ENCODE results near the gene PRLH. TPM values are rescaled to one million over a fixed set of nuclear protein-coding genes. Genes with fewer than 3 reads are reported as not detected.

PRLH gene, protein sequence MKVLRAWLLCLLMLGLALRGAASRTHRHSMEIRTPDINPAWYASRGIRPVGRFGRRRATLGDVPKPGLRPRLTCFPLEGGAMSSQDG
- total RNA-seq, result not detected in 2 replicates
- polyA plus RNA-seq (2012), result not detected

DNA sequence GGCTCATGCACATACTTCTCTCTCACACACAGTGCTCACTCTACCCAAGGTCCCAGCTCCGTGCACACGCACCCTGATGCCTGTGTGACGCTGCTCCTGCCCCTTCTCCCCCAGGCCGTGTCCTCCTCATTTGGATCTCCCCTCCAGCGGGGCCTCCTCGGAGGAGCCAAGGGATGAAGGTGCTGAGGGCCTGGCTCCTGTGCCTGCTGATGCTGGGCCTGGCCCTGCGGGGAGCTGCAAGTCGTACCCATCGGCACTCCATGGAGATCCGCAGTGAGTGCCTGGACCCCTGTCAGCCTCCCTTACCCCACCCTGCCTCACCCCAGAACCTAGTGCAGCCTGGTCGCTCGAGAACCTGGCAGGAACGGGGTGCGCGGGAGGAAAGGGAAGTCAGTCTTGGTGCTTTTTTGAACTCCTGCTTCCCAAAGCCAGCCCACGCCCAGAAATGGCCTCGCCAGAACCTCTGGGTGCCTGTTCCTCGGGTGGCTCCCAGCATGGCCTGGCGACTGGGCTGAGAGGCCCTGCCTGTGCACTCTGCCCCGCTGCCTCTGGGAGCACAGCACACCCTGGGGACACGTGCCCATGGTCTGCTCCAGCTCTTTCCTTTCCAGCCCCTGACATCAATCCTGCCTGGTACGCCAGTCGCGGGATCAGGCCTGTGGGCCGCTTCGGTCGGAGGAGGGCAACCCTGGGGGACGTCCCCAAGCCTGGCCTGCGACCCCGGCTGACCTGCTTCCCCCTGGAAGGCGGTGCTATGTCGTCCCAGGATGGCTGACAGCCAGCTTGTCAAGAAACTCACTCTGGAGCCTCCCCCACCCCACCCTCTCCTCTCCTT, at the start of gene PRLH:
PRLH (plus strand) TSS at position 174 of the 835 bp plus-strand sequence; CDS start at position 174, 0 bp downstream.
- DNase-seq (ENCODE audit: low read depth), result no peak

DNA sequence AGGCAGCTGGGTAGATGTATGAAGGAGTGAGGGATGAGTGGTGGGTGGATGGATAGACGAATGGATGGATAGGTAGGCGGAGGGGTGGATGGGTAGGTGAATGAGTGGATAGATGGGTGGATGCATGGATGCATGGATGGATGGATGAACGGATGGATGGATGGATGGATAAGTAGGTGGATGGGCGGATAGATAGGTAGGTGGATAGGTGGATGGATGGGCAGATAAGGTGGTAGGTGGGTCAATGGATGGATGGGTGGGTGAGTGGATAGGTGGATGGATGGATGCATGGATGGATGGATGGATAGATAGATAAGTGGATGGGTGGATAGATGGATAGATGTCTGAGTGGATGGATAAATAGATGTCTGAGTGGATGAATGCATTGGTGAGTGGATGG, 49.2 kb upstream of the PRLH start:
- DNase-seq (ENCODE audit: low read depth), result no peak

- DNase-seq (ENCODE audit: low read depth), result no peak
Measured at GRCh38 chr2:237517990-237518389, 48.4 kb upstream of the PRLH start.

DNA sequence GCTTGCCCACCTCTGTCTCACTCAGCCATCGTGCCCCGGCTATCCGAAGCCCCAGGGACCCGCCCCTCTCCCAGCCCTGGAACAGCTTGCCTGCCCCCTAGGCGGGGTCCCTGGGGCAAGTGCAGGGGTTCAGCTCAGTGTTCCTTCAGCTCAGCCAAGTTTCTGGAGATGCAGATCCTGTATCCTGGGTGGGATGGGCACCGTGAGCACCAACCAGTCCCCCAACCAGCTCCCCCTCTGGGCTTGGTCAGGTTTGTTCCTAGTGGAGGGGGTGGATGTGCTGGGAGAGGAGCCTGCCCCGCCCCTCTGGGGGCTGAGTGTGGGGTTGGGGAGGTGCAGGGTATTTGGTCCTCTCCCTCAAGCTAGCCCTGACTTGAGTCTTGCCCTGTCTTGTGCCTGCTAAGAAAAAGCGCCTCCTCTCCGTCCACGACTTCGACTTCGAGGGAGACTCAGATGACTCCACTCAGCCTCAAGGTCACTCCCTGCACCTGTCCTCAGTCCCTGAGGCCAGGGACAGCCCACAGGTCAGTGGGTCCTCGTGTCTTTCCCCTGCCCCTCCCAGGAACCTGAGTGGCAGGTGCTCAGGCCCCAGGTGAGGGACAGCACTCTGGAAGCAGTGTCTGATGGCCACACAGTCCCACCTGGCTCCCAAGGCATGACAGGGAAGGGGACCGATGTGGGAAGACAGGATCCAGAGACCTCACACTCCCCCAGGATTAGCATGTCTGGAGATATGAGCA, 46.7 kb upstream of the PRLH start:
- no peak for DNase-seq (ENCODE audit: low read depth)

- DNase-seq (ENCODE audit: low read depth), result no peak
Measured at GRCh38 chr2:237520290-237520689, 46.1 kb upstream of the PRLH start.

- no peak for DNase-seq (ENCODE audit: low read depth)
Measured at GRCh38 chr2:237524631-237525030, 41.7 kb upstream of the PRLH start.

GRCh38 chr2:237525559-237526157, 40.7 kb upstream of the PRLH start:
- DNase-seq (ENCODE audit: low read depth), result no peak

DNA sequence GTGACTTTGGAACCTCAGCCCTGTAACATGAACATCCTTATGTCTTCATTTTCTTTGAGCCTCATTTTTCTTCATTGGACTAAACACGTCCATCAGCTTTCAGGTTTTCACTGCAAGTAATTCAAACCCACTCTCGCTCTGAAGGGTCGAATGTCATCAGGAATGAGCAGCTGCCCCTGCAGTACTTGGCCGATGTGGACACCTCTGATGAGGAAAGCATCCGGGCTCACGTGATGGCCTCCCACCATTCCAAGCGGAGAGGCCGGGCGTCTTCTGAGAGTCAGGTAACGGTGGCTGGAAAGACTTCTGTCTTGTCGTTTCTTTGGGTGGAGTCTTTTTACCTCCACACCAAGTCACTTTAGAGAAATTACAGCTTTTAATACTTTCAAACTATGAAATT, 39.1 kb upstream of the PRLH start:
- DNase-seq (ENCODE audit: low read depth), result no peak

GRCh38 chr2:237527766-237528165, 38.6 kb upstream of the PRLH start:
- no peak for DNase-seq (ENCODE audit: low read depth)

DNA sequence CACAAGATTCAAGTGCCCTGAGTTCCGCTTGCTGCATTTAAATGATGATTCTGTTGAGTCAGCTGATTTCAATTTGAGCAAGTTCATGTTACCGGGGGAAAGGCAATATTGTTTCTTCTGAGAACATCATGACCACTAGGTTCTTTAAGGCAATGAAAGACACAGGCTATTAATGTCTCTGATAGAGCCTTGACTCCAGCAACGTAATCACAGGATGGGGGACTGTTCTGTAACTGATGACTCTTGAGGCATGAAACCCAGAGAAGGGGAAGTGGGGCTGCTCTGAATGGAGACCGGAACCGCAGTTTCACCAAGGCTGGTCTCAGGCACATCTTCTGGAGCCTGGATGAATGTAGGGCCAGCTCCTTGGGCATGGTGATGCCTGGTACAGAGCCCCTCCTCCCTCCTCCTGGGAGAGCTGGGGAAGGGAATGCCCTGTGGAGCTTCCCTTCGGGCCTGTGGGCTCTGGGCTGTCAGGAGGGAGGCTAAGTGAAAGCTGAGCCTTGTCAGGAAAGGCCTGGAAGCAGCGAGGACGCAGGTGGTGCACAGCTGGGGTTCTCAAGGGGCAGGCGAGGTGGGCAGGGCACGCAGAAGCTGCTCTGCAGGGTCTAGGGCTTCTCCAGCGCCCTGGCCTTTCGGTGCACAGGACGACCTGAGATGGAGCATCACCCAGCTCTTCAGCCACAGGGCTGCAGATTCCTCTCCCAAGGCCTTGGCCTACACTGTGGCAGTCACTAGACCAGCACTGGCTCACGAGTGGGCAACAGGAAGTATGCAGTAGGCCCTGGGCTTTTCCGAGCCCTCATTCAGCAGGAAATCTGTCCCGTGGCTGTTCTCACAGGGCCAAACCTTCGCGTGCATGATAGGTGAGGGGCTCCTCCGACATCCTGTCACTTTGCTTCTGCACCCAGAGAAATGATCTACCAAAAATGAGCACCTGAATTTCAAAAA, 36.6 kb upstream of the PRLH start:
- DNase-seq (ENCODE audit: low read depth), result no peak

GRCh38 chr2:237530472-237531433, 35.6 kb upstream of the PRLH start:
- no peak for DNase-seq (ENCODE audit: low read depth)

DNA sequence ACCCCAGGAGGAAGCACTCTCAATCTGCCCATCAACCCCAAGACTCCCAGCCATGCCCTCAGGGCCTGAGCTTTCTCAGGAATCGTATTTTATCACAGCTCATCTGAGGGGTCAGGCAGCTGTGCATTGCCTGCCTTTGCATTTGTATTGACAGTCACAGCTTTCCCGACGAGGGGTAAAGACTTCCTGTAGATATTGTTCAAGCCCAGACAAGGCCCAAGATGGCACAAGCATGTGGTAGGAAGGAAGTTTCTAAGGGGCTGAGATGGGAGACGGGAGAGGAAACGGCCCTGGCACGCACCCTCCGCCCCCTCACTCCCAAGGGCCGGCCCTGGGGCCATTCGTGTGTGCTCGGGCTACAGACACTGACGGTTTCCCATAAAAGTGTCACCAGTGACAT, 34.2 kb upstream of the PRLH start:
- DNase-seq (ENCODE audit: low read depth), result no peak

GRCh38 chr2:237533668-237534161, 32.7 kb upstream of the PRLH start:
- DNase-seq (ENCODE audit: low read depth), result no peak

DNA sequence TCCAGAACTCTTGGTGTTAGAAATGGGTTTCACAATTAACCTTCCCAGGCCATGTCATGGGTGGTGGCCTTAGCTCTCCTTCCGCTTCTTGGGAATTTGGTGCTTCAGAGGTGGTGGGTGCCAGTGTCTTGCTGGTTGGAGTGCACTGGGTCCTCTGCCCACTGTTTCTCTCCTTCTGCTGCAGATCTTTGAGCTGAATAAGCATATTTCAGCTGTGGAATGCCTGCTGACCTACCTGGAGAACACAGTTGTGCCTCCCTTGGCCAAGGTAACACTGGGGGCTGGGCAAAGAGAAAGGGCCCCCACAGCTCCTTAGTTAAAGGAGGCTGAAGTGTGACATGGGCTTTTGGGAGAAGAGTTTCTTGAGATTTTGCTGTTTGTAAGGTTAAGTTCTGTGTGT, 32.0 kb upstream of the PRLH start:
- DNase-seq (ENCODE audit: low read depth), result no peak

GRCh38 chr2:237535385-237536082, 30.8 kb upstream of the PRLH start:
- no peak for DNase-seq (ENCODE audit: low read depth)

DNA sequence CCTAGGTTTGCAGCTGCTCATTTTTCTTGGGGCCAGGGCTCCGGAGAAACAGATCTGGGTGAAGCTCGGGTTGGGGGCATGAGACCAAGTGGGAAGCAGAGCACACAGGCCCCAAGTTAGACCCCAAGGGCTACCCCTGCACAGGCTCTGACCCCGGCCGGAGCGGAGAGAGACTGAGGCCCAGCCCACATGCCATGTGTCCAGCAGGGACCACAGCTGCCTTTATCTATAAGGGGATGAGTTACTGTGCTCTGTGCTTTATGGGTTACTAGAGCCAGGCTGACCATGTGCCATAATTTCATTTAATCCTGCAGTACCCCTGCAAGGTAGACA, 30.3 kb upstream of the PRLH start:
- DNase-seq (ENCODE audit: low read depth), result no peak

- no peak for DNase-seq (ENCODE audit: low read depth)
Measured at GRCh38 chr2:237536617-237537016, 29.8 kb upstream of the PRLH start.

- DNase-seq (ENCODE audit: low read depth), result no peak
Measured at GRCh38 chr2:237538001-237538720, 28.2 kb upstream of the PRLH start.
